Spinal cord (tissue), 10 donors: ENCODE data around the gene SNRNP25. TPM values are rescaled to one million over a fixed set of nuclear protein-coding genes. Genes with fewer than 3 reads are reported as not detected.

ENCODE experiments used
- DNase-seq, 6 donors: peaks; one replicate each; pipeline versions ENCODE4 v3.0.0 to v3.0.0-alpha.2; 2013 to 2015; ENCODE audit warnings: low spot score in 6 of 6, low read depth in 4 of 6
- H3K27ac ChIP-seq: one replicate; pipeline ENCODE4 v1.5.1; 2013; ENCODE audit warnings: low read depth, low read length, control low read depth
- H3K27me3 ChIP-seq: one replicate; pipeline ENCODE4 v1.6.1; 2013; ENCODE audit warnings: low read length; ENCODE audit not compliant: control insufficient read depth, insufficient read depth
- H3K36me3 ChIP-seq: one replicate; pipeline ENCODE4 v1.6.1; 2013; ENCODE audit warnings: low read length; ENCODE audit not compliant: control insufficient read depth, insufficient read depth
- H3K4me1 ChIP-seq: one replicate; pipeline ENCODE4 v1.6.1; 2013; ENCODE audit warnings: low read length; ENCODE audit not compliant: control insufficient read depth, insufficient read depth
- H3K4me3 ChIP-seq: one replicate; pipeline ENCODE4 v1.5.1; 2013; ENCODE audit warnings: low read depth, low read length, control low read depth
- H3K9me3 ChIP-seq: one replicate; pipeline ENCODE4 v1.6.1; 2013; ENCODE audit warnings: low read length; ENCODE audit not compliant: control insufficient read depth, insufficient read depth
- WGBS: methylation state at CpG from one replicate; pipeline ENCODE4 v1.1.5; 2013; ENCODE audit warnings: missing lambda C conversion rate; ENCODE audit not compliant: insufficient coverage; 5-methylcytosine and 5-hydroxymethylcytosine counted together
- polyA plus RNA-seq, 2 donors: library from polyadenylated mRNA; unstranded; fragments of 120-200 nt; gene quantifications; one replicate each; pipeline ENCODE4 v1.2.1, GENCODE V29; 2013; ENCODE audit not compliant: insufficient read length in 2 of 2
- small RNA-seq: library from RNA; depleted of rRNA; stranded (forward); fragments of <200 nt; gene quantifications from one replicate; pipeline ENCODE3, GENCODE V24; 2014; ENCODE audit warnings: low replicate concordance
- total RNA-seq, 2 donors: library from RNA; depleted of rRNA in 1 of 2; stranded (reverse); fragments of 120-200 nt in 1 of 2; fragments of >200 nt in 1 of 2; gene quantifications; one replicate each; pipeline versions ENCODE4 v1.2.3 to v1.2.4, GENCODE V29; 2013 to 2014
- donor health status: healthy.

SNRNP25 gene
- total and polyA plus RNA-seq, 4 donors: 37.2 to 122 (median 82.1) TPM

- no peak for DNase-seq
- WGBS: 100% methylated on average over 3 of the region's 6 CpGs
- no peaks in the 10 kb centered on the region for H3K9me3 ChIP-seq
- H3K27me3 ChIP-seq: no peaks in the 10 kb centered on the region
- H3K4me1 ChIP-seq: peaks cover 34% of the 10 kb centered on the region
- no peak overlapping the region for H3K27ac ChIP-seq
- H3K4me3 ChIP-seq: no peak overlapping the region
- H3K36me3 ChIP-seq: peaks cover 58% of the 10 kb centered on the region
Observed at GRCh38 chr16:105521-105920, 51.9 kb downstream of the SNRNP25 start.

GRCh38 chr16:106623-107324 is 53.1 kb downstream of the SNRNP25 start:
- Histone ChIP-seq H3K4me1 (peaks cover 25% of the 10 kb centered on the region), H3K4me3 (no peak overlapping the region), H3K27ac (no peak overlapping the region), H3K27me3 (no peaks in the 10 kb centered on the region), H3K36me3 (peaks cover 60% of the 10 kb centered on the region), H3K9me3 (no peaks in the 10 kb centered on the region)
- DNase-seq: peak; percentile 44 to 96 (median 68)
- WGBS: 26% methylated on average over 6 of the region's 6 CpGs

Small RNA genes lying within 50 kb of the gene (small RNA-seq; reads per million reads assigned to genes)
- gene MIR6859-4 (not detected), gene Z69720.2 (not detected)

Other genes starting within 250 kb of the SNRNP25 start
- gene POLR3K, start 220 bp upstream of the SNRNP25 start, total RNA-seq: 1 to 10 TPM; 4.6 to 5.1 TPM
- 10 to 100 TPM; 16.9 to 18.8 TPM for gene POLR3K, start 220 bp upstream of the SNRNP25 start, polyA plus RNA-seq
- 10 to 100 TPM; 19.0 to 31.1 TPM for gene RHBDF1, start 18.8 kb downstream of the SNRNP25 start, total RNA-seq
- 10 to 100 TPM; 34.4 to 52.7 TPM for gene RHBDF1, start 18.8 kb downstream of the SNRNP25 start, polyA plus RNA-seq
- gene MPG, start 24.4 kb downstream of the SNRNP25 start, total RNA-seq: 10 to 100 TPM; 43.9 to 48.9 TPM
- gene MPG, start 24.4 kb downstream of the SNRNP25 start, polyA plus RNA-seq: 10 to 100 TPM; 43.8 to 54.2 TPM
- gene NPRL3, start 84.8 kb downstream of the SNRNP25 start, total RNA-seq: 10 to 100 TPM; 12.3 to 16.2 TPM
- 10 to 100 TPM; 58.7 to 60.1 TPM for gene NPRL3, start 84.8 kb downstream of the SNRNP25 start, polyA plus RNA-seq
- gene HBZ, start 98.8 kb downstream of the SNRNP25 start, total RNA-seq: 1 to 10 TPM; 1.4 to 5.0 TPM
- gene HBZ, start 98.8 kb downstream of the SNRNP25 start, polyA plus RNA-seq: 1 to 10 TPM; 1.1 to 3.3 TPM
- 10 to 100 TPM; 33.7 to 56.1 TPM for gene HBM, start 112.2 kb downstream of the SNRNP25 start, total RNA-seq
- 1 to 10 TPM; 5.4 to 5.5 TPM for gene HBM, start 112.2 kb downstream of the SNRNP25 start, polyA plus RNA-seq
- 1,000 to 10,000 TPM; 1,427 to 3,649 TPM for gene HBA2, start 119.0 kb downstream of the SNRNP25 start, total RNA-seq
- gene HBA2, start 119.0 kb downstream of the SNRNP25 start, polyA plus RNA-seq: 1,000 to 10,000 TPM; 1,794 to 1,875 TPM
- gene HBA1, start 122.9 kb downstream of the SNRNP25 start, total RNA-seq: 1,000 to 10,000 TPM in 1 of 2 donors, 100 to 1,000 TPM in 1; 718 to 1,778 TPM
- gene HBA1, start 122.9 kb downstream of the SNRNP25 start, polyA plus RNA-seq: 1,000 to 10,000 TPM; 1,046 to 1,075 TPM
- gene HBQ1, start 126.6 kb downstream of the SNRNP25 start, total RNA-seq: 1 to 10 TPM; 6.4 to 6.6 TPM
- gene HBQ1, start 126.6 kb downstream of the SNRNP25 start, polyA plus RNA-seq: 10 to 100 TPM; 10.4 to 11.6 TPM
- 100 to 1,000 TPM in 1 of 2 donors, 10 to 100 TPM in 1; 63.4 to 117 TPM for gene LUC7L, start 175.6 kb downstream of the SNRNP25 start, total RNA-seq
- gene LUC7L, start 175.6 kb downstream of the SNRNP25 start, polyA plus RNA-seq: 100 to 1,000 TPM; 158 to 199 TPM
- 10 to 100 TPM; 34.8 to 55.8 TPM for gene FAM234A, start 181.0 kb downstream of the SNRNP25 start, total RNA-seq
- gene FAM234A, start 181.0 kb downstream of the SNRNP25 start, polyA plus RNA-seq: 10 to 100 TPM; 60.6 to 66.3 TPM
- gene RGS11, start 222.1 kb downstream of the SNRNP25 start, total RNA-seq: 10 to 100 TPM in 1 of 2 donors, 1 to 10 TPM in 1; 7.9 to 13.0 TPM
- gene RGS11, start 222.1 kb downstream of the SNRNP25 start, polyA plus RNA-seq: 10 to 100 TPM; 29.5 to 47.5 TPM
- gene ARHGDIG, start 226.8 kb downstream of the SNRNP25 start, total RNA-seq: 10 to 100 TPM; 24.9 to 50.4 TPM
- 100 to 1,000 TPM; 106 to 120 TPM for gene ARHGDIG, start 226.8 kb downstream of the SNRNP25 start, polyA plus RNA-seq
- 10 to 100 TPM in 1 of 2 donors, 1 to 10 TPM in 1; 8.0 to 10.5 TPM for gene PDIA2, start 229.3 kb downstream of the SNRNP25 start, total RNA-seq
- 10 to 100 TPM; 37.1 to 38.4 TPM for gene PDIA2, start 229.3 kb downstream of the SNRNP25 start, polyA plus RNA-seq